Astrocyte of the spinal cord (primary cell): Measurements from ENCODE around the gene CYP2S1.
"Not testable (repeated sequence)": the region's sequence is repeated elsewhere in the genome, so short reads cannot be mapped to it uniquely, and the experiment has no call there.

Experiments used
- DNase-seq: peaks from one replicate; pipeline ENCODE4 v3.0.0; 2011; ENCODE audit warnings: low read depth, low spot score
- H3K4me3 ChIP-seq: 2 replicates; pipeline ENCODE4 v1.5.1; 2011; ENCODE audit warnings: low read depth, mild to moderate bottlenecking, low read length, moderate library complexity
- in situ Hi-C: cut with HindIII; loops from 2 replicates; pipeline ENCODE4 v1.10.0; 2017; ENCODE audit warnings: low sequenced_read_pairs
- TF ChIP-seq, protein P1 (sequence below): IDR thresholded peaks from 2 replicates; pipeline ENCODE4 v1.5.1; 2012; ENCODE audit warnings: low read depth, mild to moderate bottlenecking, low read length, inconsistent platforms

Gene CYP2S1

DNA sequence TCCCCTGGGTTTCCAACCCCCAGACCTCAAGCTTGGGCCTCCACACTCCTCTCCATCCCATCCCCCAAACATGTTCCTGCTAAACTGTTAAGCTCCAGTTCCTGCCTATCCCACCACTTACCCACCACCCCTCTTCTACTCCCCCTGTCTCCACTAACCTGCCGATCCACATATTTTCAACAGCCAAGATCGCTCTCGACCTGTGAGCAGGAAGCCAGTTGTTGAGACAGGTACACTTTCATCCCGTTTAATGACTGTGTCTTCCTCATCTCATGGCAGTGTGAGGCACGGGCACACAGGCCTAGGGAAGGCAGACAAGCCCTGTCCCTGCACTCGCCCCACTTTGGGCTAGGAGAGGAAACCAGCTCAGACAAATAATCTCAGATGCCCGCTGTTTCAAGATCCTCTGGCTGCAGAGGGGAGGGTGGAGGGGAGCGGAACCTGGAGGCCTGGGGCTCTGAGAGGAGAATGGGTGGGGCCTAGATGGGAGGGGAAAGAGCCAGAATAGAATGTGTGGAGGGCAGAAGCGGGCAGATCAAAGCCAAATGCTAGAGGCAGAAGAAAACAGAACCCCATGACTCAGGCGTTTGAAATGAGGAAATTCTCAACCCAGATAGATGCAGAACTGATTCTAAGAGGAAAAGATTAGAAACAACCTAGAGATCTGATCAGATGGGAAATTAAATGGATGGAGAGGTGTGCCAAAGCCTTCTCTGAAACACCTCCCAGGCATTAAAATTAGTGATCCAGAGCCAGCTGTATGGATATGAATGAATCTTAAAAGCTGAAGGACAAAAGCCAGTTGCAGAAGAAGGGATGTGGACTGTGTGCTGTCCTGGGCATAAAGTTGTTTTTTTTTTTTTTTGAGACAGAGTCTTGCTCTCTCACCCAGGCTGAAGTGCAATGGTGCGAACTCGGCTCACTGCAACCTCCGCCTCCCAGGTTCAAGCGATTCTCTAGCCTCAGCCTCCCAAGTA, 16.9 kb upstream of the CYP2S1 start:
- DNase-seq: peak; percentile 69
- in situ Hi-C loops: no loop called here
- TF ChIP-seq, protein P1, sequence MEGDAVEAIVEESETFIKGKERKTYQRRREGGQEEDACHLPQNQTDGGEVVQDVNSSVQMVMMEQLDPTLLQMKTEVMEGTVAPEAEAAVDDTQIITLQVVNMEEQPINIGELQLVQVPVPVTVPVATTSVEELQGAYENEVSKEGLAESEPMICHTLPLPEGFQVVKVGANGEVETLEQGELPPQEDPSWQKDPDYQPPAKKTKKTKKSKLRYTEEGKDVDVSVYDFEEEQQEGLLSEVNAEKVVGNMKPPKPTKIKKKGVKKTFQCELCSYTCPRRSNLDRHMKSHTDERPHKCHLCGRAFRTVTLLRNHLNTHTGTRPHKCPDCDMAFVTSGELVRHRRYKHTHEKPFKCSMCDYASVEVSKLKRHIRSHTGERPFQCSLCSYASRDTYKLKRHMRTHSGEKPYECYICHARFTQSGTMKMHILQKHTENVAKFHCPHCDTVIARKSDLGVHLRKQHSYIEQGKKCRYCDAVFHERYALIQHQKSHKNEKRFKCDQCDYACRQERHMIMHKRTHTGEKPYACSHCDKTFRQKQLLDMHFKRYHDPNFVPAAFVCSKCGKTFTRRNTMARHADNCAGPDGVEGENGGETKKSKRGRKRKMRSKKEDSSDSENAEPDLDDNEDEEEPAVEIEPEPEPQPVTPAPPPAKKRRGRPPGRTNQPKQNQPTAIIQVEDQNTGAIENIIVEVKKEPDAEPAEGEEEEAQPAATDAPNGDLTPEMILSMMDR: no peak
- no peak overlapping the region for H3K4me3 ChIP-seq

DNA sequence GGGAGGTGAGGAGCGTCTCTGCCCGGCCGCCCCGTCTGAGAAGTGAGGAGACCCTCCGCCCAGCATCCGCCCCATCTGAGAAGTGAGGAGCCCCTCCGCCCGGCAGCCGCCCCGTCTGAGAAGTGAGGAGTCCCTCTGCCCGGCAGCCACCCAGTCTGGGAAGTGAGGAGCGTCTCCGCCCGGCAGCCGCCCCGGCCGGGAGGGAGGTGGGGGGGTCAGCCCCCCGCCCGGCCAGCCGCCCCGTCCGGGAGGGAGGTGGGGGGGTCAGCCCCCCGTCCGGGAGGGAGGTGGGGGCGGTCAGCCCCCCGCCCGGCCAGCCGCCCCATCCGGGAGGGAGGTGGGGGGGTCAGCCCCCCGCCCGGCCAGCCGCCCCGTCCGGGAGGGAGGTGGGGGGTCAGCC, 12.8 kb upstream of the CYP2S1 start:
- H3K4me3 ChIP-seq, DNase-seq, in situ Hi-C loops: not testable (repeated sequence)

DNA sequence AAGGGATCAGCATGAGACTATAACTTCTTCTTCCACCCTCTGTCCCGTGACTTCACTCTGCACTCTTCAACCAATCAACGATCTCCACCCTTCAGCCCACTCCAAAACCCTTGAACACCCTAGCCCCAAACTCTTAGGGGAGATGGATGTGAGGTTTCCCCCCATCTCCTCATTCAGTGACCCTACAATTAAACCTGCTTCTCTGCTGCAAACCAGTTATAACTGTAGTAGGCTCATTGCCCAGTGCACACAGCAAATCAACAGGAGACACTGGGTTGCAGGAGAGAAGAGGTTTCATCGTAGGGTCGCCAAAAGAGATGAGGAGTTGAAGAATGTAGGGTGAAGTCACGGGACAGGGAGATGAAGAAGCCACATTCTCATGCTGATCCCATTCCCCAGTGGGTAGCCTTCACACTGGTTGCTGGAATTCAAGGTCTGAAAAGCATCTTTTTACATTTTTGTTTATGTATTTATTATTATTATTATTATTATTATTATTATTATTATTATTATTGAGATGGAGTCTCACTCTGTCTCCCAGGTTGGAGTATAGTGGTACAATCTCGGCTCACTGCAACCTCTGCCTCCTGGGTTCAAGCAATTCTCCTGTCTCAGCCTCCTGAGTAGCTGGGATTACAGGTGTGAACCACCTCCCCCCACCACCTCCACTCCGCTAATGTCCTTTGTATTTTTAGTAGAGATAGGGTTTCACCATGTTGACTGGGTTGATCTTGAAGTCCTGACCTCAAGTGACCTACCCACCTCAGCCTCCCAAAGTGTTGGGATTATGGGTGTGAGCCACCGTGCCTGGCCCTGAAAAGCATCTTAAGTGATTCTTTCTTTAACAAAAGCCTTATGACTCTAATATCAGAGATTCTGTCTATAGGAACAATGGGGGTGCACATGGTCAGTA, 5.8 kb upstream of the CYP2S1 start:
- in situ Hi-C loops: no loop called here
- no peak overlapping the region for H3K4me3 ChIP-seq
- TF ChIP-seq, protein P1: no peak
- no peak for DNase-seq

DNA sequence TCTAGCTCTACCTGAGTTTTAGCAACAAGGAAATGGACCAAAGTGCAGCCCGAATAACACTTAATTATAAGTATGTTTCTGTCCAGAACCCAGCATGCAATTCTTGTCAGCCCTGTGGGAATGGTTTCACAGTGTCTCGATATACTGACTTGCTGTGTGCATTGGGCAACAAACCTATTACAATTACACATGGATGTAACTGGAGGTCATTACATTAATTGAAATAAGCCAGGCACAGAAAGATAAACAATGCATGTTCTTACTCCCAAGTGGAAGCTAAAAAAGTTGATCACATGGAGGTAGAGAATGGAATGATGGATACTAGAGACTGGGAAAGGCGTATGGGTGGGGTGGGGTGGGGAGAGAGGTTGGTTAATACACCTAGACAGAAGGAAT, 5.1 kb upstream of the CYP2S1 start:
- no peak for DNase-seq
- TF ChIP-seq, protein P1: no peak
- in situ Hi-C loops: no loop called here
- H3K4me3 ChIP-seq: no peak overlapping the region

DNA sequence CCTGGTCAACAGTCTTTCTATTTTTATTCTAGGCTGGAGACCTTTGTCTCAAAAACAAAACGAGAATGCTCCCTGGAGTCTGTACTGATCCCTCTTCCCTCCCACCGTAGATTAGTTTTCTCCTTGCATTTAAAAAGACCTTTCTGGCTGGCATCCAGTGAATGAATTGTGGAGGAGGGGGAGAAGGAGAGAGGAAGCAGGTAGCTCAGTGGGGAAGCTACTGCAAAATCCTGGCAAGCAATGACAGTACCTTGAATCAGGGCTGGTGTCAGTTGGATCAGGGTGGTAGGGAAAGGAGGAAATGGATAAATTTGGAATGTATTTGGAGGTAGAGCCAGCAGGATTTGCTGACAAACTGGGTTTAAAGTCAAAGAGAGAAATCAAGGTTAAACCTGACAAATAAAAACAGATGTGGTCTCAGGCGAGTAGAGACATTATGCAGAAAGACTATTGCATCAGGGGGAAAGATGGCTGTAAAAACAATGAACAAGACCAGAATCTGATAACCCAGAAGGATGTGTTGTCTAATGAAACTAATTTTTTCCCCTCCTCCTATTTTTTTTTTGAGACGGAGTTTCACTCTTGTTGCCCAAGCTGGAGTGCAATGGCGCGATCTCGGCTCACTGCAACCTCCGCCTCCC, 3.5 kb upstream of the CYP2S1 start:
- no peak overlapping the region for H3K4me3 ChIP-seq
- DNase-seq: no peak
- in situ Hi-C loops: no loop called here
- TF ChIP-seq, protein P1: no peak

DNA sequence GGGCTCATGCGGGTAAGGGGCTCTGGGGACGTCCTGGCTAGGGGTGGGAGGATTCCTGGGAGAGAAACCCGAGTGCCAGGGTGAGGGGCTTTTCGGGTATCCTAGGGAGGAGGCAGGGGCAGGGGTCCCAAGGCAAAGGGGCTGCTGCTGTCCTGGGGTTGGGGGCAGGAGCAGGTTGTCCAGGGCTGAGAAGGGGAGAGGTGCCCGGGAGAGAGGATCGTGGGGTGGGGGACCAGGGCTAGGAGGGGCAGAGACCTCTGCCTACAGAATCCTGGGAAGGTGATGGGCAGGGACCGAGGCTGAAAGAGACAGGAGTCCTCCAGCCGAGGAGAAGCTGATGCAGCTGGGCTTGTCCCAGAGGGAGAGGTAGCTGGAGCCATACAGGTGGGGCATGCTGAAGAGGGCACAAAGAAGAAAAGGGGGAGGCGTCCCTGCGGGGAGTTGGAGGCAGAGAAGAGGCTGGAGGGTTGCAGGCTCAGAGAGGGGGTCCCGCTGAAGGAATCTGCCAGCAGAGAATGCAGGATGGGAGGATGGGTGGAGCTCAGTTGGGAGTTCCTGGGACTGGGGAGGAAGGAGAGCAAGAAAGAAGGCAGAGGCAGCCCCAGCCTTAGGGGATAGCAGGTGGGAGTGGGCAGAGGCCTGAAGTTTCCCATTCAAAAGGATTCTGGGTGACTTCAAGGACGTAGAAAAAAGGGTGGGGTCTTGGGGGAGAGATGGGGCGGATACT, 574 bp downstream of the CYP2S1 start:
- DNase-seq: no peak
- peak overlapping the region; percentile 12 for H3K4me3 ChIP-seq
- in situ Hi-C loops: no loop called here
- TF ChIP-seq, protein P1: no peak
